Lower lobe of right lung (tissue), 2 donors: Measurements from ENCODE around the gene PHF5A. TPM values are rescaled to one million over a fixed set of nuclear protein-coding genes. Genes with fewer than 3 reads are reported as not detected.
"Not testable (repeated sequence)": the region's sequence is repeated elsewhere in the genome, so short reads cannot be mapped to it uniquely, and the experiment has no call there.

Experiments
- ATAC-seq, 2 donors: fragments of 200-7000 bp; cut with Tn5 transposase; one replicate each; pipeline ENCODE4 v1.9.1; 2020 to 2022; ENCODE audit warnings: mild to moderate bottlenecking in 2 of 2, moderate library complexity in 2 of 2
- DNase-seq: peaks from one replicate; pipeline ENCODE4 v3.0.0-alpha.2; 2020
- H3K27ac ChIP-seq: fragments of 200-600 bp; one replicate; pipeline ENCODE4 v1.8.0; 2022
- H3K27me3 ChIP-seq: fragments of 200-600 bp; one replicate; pipeline ENCODE4 v1.8.0; 2022; ENCODE audit warnings: low read depth
- H3K36me3 ChIP-seq: fragments of 200-600 bp; one replicate; pipeline ENCODE4 v1.8.0; 2022; ENCODE audit warnings: mild to moderate bottlenecking
- H3K4me1 ChIP-seq: fragments of 200-600 bp; one replicate; pipeline ENCODE4 v1.8.0; 2022
- H3K4me3 ChIP-seq: fragments of 200-600 bp; one replicate; pipeline ENCODE4 v1.8.0; 2022; ENCODE audit warnings: mild to moderate bottlenecking
- H3K9me3 ChIP-seq: fragments of 200-600 bp; one replicate; pipeline ENCODE4 v1.8.0; 2022
- intact Hi-C: fragments of 100-400 bp; cut with DNase I; formaldehyde crosslinking; loops from one replicate; pipeline ENCODE4 v1.11.0; 2022
- total RNA-seq: library from RNA; stranded (reverse); fragmentation: NEBNext Ultra II Directional; extraction: Animal tissue kit (Norgen Biotek cat#: 25700); gene quantifications from one replicate; pipeline ENCODE4 v1.2.1, GENCODE V29; 2021
- TF ChIP-seq, protein P1 (sequence below): fragments of 200-600 bp; IDR thresholded peaks from one replicate; pipeline ENCODE4 v1.8.0; 2022; ENCODE audit warnings: antibody characterized with exemption, mild to moderate bottlenecking
- donor health status: DM: no; HTN: yes; CAD: no; lungs with severe emphysema.

PHF5A gene
- total RNA-seq, 1 donor from 2014 or later = 31.1 TPM

DNA sequence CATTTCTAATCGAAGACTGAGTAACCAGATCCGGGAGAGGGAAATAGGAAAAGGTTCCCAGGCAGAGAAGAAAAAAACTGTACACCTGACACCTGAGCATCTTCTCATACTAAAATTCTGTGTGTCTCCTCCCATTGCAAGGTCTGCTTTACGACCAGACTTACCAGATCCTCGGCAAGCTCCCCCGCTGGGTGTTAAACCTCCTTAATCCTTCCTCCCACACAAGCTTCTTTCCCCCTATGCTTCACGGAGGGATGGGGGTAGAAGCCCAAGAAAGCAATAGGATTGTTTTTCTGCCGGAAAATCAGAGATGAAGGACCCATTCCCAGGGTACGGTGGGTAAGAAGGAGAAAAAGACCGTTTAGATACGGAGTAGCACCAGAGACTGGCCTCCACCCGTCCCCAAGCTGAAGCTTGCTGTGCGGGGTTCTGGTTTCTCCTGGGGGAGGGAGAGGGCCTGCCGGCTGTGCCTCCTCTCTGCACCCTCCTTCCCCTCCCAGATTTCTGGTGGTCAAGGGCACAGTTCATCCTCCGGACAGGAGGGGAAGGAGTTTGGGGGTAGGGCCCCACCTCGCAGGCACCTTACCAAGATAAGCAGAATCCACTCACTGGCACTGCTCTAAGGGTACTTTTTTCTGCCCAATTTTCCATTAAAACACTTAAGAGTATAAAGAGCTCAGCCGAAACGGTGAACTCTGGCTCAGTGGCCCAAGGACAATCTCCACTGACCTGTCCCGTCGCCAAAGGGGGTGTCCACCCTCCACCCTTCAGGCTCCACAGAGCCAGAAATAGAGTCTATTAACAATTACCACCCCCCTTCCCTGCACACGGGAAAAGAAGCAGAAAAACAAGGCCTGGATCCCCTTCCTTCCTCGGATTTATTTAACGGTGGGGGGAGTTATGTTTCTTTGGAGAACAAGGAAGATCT is 23.1 kb downstream of the PHF5A start:
- H3K4me3 ChIP-seq = peak overlapping the region; percentile 90
- ATAC-seq (no peak), DNase-seq (peak; percentile 50)
- TF ChIP-seq, protein P1, sequence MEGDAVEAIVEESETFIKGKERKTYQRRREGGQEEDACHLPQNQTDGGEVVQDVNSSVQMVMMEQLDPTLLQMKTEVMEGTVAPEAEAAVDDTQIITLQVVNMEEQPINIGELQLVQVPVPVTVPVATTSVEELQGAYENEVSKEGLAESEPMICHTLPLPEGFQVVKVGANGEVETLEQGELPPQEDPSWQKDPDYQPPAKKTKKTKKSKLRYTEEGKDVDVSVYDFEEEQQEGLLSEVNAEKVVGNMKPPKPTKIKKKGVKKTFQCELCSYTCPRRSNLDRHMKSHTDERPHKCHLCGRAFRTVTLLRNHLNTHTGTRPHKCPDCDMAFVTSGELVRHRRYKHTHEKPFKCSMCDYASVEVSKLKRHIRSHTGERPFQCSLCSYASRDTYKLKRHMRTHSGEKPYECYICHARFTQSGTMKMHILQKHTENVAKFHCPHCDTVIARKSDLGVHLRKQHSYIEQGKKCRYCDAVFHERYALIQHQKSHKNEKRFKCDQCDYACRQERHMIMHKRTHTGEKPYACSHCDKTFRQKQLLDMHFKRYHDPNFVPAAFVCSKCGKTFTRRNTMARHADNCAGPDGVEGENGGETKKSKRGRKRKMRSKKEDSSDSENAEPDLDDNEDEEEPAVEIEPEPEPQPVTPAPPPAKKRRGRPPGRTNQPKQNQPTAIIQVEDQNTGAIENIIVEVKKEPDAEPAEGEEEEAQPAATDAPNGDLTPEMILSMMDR = no peak
- H3K4me1 ChIP-seq = peaks cover 20% of the 10 kb centered on the region
- H3K9me3 ChIP-seq = no peaks in the 10 kb centered on the region
- H3K27ac ChIP-seq = peak overlapping the region; percentile 98
- intact Hi-C loops = no loop called here
- peaks cover 25% of the 10 kb centered on the region for H3K36me3 ChIP-seq
- H3K27me3 ChIP-seq = no peaks in the 10 kb centered on the region

DNA sequence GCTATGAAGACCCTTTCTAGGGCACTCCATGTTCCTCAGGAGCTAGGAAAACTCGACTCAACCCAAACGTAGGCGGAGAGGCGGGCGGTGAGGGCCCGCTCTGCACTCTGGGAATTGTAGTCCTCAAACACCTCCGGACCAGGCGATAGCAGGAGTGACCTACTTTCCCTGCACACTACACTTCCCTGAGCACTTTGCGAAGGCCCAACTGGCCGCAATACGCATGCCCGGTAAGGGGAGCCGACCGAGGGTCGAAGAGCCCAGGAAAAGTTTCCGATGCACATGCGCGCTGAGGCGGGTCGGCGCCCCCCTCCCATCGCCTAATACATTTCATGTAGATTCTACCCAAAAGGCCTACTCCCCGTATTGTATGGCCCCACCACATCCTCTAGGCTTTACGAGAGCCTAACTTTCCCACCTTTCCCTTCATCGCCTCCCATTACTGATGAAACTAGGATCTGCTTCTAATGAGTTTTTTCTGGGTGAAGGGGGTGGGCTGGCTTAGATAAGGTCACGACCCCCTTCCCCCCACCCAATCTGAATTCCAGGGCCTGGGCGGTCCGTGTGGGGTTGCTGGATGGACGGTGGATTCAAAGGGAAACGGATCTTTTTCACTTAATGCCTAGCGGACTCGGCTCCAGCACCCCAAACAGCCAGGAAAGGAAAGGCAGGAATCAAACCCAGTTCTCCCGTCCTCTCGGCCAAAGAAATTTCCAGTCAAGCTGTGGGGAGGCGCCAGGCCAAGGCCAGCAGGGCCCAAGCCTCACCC is 23.9 kb downstream of the PHF5A start:
- peak; percentile 92 for DNase-seq

DNA sequence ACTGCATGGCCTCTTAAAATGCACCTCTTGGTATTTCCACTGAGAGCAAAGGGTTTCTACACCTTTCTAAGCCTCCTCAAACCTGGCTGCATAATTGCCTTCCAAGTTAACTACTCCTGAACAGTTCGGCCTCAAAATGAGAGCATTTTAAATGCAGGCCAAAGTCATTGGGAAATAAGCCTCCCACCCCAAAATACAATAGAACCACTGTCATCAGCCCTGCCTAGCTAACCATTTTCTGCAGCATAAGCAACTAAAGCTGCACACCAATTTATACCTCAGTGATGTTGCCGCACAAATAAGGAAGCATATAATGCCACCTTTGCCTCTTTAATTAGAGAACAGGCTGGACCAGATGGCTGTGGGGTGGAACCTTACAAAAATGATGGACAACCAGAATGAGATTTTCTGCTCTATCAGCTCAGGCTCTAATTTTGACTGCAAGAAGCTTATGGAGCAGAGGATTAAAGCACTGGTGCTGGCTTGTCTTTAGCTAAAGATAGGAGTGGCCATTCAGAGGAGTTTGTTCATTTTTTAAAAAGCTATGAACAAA is 26.2 kb downstream of the PHF5A start:
- Histone ChIP-seq H3K4me3 (no peak overlapping the region), H3K9me3 (no peaks in the 10 kb centered on the region), H3K27me3 (no peaks in the 10 kb centered on the region), H3K36me3 (peaks cover 41% of the 10 kb centered on the region), H3K4me1 (peaks cover 20% of the 10 kb centered on the region), H3K27ac (no peak overlapping the region)
- TF ChIP-seq, protein P1 = no peak
- DNase-seq = no peak
- intact Hi-C loops = no loop called here
- ATAC-seq = no peak

More for the DNA sequence above, 23.9 kb downstream of the PHF5A start:
- no peaks in the 10 kb centered on the region for H3K27me3 ChIP-seq
- no peaks in the 10 kb centered on the region for H3K9me3 ChIP-seq
- TF ChIP-seq, protein P1 = no peak
- H3K4me3 ChIP-seq = peak overlapping the region; percentile 90
- intact Hi-C loops = no loop called here
- peaks cover 27% of the 10 kb centered on the region for H3K36me3 ChIP-seq
- ATAC-seq = peak; percentile 71 to 74
- H3K27ac ChIP-seq = peak overlapping the region; percentile 98
- H3K4me1 ChIP-seq = peaks cover 20% of the 10 kb centered on the region

DNA sequence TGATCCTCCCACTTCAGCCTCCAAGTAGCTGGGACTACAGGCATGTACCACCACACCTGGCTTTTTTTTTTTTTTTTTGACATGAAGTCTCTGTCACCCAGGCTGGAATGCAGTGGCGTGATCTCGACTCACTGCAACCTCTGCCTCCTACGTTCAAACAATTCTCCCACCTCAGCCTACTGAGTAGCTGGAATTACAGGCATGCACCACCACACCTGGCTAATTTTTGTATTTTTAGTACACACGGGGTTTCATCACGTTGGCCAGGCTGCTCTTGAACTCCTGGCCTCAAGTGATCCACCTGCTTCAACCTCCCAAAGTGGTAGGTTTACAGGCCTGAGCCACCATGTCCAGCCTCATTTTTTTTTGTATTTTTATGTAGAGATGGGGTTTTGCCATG is 28.0 kb downstream of the PHF5A start:
- H3K27me3 ChIP-seq, H3K27ac ChIP-seq, ATAC-seq, intact Hi-C loops, DNase-seq, H3K9me3 ChIP-seq, H3K4me3 ChIP-seq: not testable (repeated sequence)
- H3K4me1 ChIP-seq = peaks cover 23% of the 10 kb centered on the region
- peaks cover 59% of the 10 kb centered on the region for H3K36me3 ChIP-seq

DNA sequence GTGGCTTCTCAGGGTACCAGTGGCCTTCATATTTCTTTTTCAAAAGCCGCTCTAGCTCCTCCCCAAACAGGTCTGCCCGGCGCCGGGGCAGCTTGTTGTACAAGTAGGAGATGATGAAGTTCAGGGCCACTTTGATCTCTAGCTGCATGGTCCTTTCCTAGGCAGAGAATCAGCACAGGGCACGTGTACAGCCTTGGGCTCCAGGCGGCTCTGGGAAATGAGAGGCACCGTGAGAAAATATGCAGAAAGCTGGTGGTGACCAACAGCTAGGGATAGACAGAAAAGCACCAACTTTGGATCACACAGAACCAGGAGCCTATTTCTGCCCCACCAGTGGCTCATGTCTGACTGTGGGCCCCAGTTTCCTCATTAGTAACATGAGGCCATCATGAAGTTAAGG is 31.3 kb downstream of the PHF5A start:
- Histone ChIP-seq H3K36me3 (peaks cover 82% of the 10 kb centered on the region), H3K9me3 (no peaks in the 10 kb centered on the region), H3K27me3 (no peaks in the 10 kb centered on the region), H3K27ac (no peak overlapping the region), H3K4me3 (no peak overlapping the region), H3K4me1 (peaks cover 29% of the 10 kb centered on the region)
- TF ChIP-seq, protein P1 = no peak
- intact Hi-C loops = no loop called here
- DNase-seq (no peak), ATAC-seq (no peak)
